H9 (cell line): ENCODE data around the gene DOC2B. TPM values are rescaled to one million over a fixed set of nuclear protein-coding genes. Genes with fewer than 3 reads are reported as not detected.

Experiments used
- DNase-seq: peaks from one replicate; pipeline ENCODE4 v3.0.0-alpha.2; 2017
- H2AFZ ChIP-seq: one replicate; pipeline ENCODE4 v1.6.1; 2013; ENCODE audit warnings: mild to moderate bottlenecking, low read length, control low read depth, moderate library complexity
- H2AK5ac ChIP-seq: 2 replicates; pipeline ENCODE4 v1.6.1; 2013; ENCODE audit warnings: low read length, control low read depth, mixed read lengths; ENCODE audit not compliant: insufficient read length
- H2BK120ac ChIP-seq: one replicate; pipeline ENCODE4 v1.6.1; 2013; ENCODE audit warnings: low read depth, mild to moderate bottlenecking, low read length, control low read depth, inconsistent platforms; ENCODE audit not compliant: poor library complexity, severe bottlenecking
- H2BK12ac ChIP-seq: 2 replicates; pipeline ENCODE4 v1.6.1; 2013; ENCODE audit warnings: low read length, control low read depth, mixed read lengths, low read depth; ENCODE audit not compliant: insufficient read length
- H2BK15ac ChIP-seq: 2 replicates; pipeline ENCODE4 v1.6.1; 2013; ENCODE audit warnings: low read depth, low read length, control low read depth
- H2BK20ac ChIP-seq: one replicate; pipeline ENCODE4 v1.6.1; 2013; ENCODE audit warnings: low read depth, mild to moderate bottlenecking, low read length, control low read depth, inconsistent platforms; ENCODE audit not compliant: poor library complexity, severe bottlenecking
- H2BK5ac ChIP-seq: 2 replicates; pipeline ENCODE4 v1.6.1; 2013; ENCODE audit warnings: low read length, control low read depth, mixed read lengths; ENCODE audit not compliant: insufficient read length
- H3K14ac ChIP-seq: 2 replicates; pipeline ENCODE4 v1.6.1; 2013; ENCODE audit warnings: low read length, control low read depth; ENCODE audit not compliant: insufficient read depth
- H3K18ac ChIP-seq: 2 replicates; pipeline ENCODE4 v1.6.1; 2013; ENCODE audit warnings: low read depth, mild to moderate bottlenecking, mixed read lengths, low read length, control low read depth; ENCODE audit not compliant: insufficient read length
- H3K23ac ChIP-seq: 2 replicates; pipeline ENCODE4 v1.6.1; 2013; ENCODE audit warnings: low read length, control low read depth, mixed read lengths, low read depth; ENCODE audit not compliant: insufficient read length
- H3K23me2 ChIP-seq: 2 replicates; pipeline ENCODE4 v1.6.1; 2013; ENCODE audit warnings: low read depth, mild to moderate bottlenecking, mixed read lengths, low read length, control low read depth; ENCODE audit not compliant: insufficient read length, poor library complexity, severe bottlenecking
- H3K27ac ChIP-seq: 2 replicates; pipeline ENCODE4 v1.5.1; 2013; ENCODE audit warnings: low read length, control low read depth, mixed read lengths, low read depth; ENCODE audit not compliant: insufficient read length
- H3K27me3 ChIP-seq: 2 replicates; pipeline ENCODE4 v1.6.1; 2013; ENCODE audit warnings: low read length, control low read depth, inconsistent platforms; ENCODE audit not compliant: insufficient read depth
- H3K4ac ChIP-seq: 2 replicates; pipeline ENCODE4 v1.6.1; 2013; ENCODE audit warnings: low read depth, mild to moderate bottlenecking, control low read depth, inconsistent platforms, low read length, moderate library complexity
- H3K4me1 ChIP-seq: 2 replicates; pipeline ENCODE4 v1.6.1; 2013; ENCODE audit warnings: low read length, control low read depth, inconsistent platforms; ENCODE audit not compliant: insufficient read depth
- H3K4me2 ChIP-seq: 2 replicates; pipeline ENCODE4 v1.6.1; 2013; ENCODE audit warnings: low read length, control low read depth, mixed read lengths; ENCODE audit not compliant: insufficient read length, insufficient read depth
- H3K56ac ChIP-seq: 2 replicates; pipeline ENCODE4 v1.6.1; 2013; ENCODE audit warnings: low read depth, mild to moderate bottlenecking, mixed read lengths, low read length, control low read depth; ENCODE audit not compliant: insufficient read length
- H3K79me1 ChIP-seq: 2 replicates; pipeline ENCODE4 v1.6.1; 2013; ENCODE audit warnings: low read depth, mild to moderate bottlenecking, moderate library complexity, low read length, control low read depth, inconsistent platforms; ENCODE audit not compliant: insufficient read depth, poor library complexity, severe bottlenecking
- H3K79me2 ChIP-seq: 2 replicates; pipeline ENCODE4 v1.6.1; 2013; ENCODE audit warnings: low read length, control low read depth, inconsistent platforms; ENCODE audit not compliant: insufficient read depth
- H3K9ac ChIP-seq: 2 replicates; pipeline ENCODE4 v1.6.1; 2013; ENCODE audit warnings: low read length, control low read depth, mixed read lengths; ENCODE audit not compliant: insufficient read length; ENCODE audit errors: extremely low read depth
- H3K9me3 ChIP-seq: one replicate; pipeline ENCODE4 v1.6.1; 2013; ENCODE audit warnings: low read depth, low read length, inconsistent platforms; ENCODE audit not compliant: control insufficient read depth
- H3T11ph ChIP-seq: one replicate; pipeline ENCODE4 v1.6.1; 2013; ENCODE audit warnings: mild to moderate bottlenecking, low read length, control low read depth, inconsistent platforms
- H4K20me1 ChIP-seq: one replicate; pipeline ENCODE4 v1.6.1; 2013; ENCODE audit not compliant: control insufficient read depth, insufficient read length, insufficient read depth
- H4K5ac ChIP-seq: 2 replicates; pipeline ENCODE4 v1.6.1; 2013; ENCODE audit warnings: low read depth, mild to moderate bottlenecking, mixed read lengths, low read length, control low read depth; ENCODE audit not compliant: insufficient read length
- H4K8ac ChIP-seq: replicated peaks from 2 replicates; pipeline ENCODE4 v1.6.1; 2013; ENCODE audit warnings: low read length, control low read depth, mixed read lengths, low read depth; ENCODE audit not compliant: insufficient read length
- H4K91ac ChIP-seq: 2 replicates; pipeline ENCODE4 v1.6.1; 2013; ENCODE audit warnings: low read depth, mild to moderate bottlenecking, moderate library complexity, mixed read lengths, low read length, control low read depth; ENCODE audit not compliant: insufficient read length
- H3K27ac Mint-ChIP-seq, 3 experiments: 2 replicates in 2 of 3; 3 replicates in 1 of 3; pipeline ENCODE4 v1.8.0; 2020 to 2021; ENCODE audit warnings: mixed read lengths in 3 of 3, mild to moderate bottlenecking in 1 of 3, moderate library complexity in 1 of 3
- H3K27me3 Mint-ChIP-seq: 2 replicates; pipeline ENCODE4 v1.8.0; 2021; ENCODE audit warnings: low read depth, mild to moderate bottlenecking, moderate library complexity, mixed read lengths
- H3K36me3 Mint-ChIP-seq, 3 experiments: 2 replicates in 2 of 3; 3 replicates in 1 of 3; pipeline ENCODE4 v1.8.0; 2020 to 2021; ENCODE audit warnings: low read depth in 3 of 3, mixed read lengths in 3 of 3; ENCODE audit not compliant: insufficient read depth in 1 of 3
- H3K4me1 Mint-ChIP-seq, 2 experiments: 2 replicates each; pipeline ENCODE4 v1.8.0; 2020; ENCODE audit warnings: mixed read lengths in 2 of 2
- H3K4me3 Mint-ChIP-seq, 2 experiments: 2 replicates in 1 of 2; 3 replicates in 1 of 2; pipeline ENCODE4 v1.8.0; 2020 to 2021; ENCODE audit warnings: mild to moderate bottlenecking in 2 of 2, mixed read lengths in 2 of 2, moderate library complexity in 1 of 2
- H3K9me3 Mint-ChIP-seq, 2 experiments: 2 replicates in 1 of 2; 3 replicates in 1 of 2; pipeline ENCODE4 v1.8.0; 2020; ENCODE audit warnings: mild to moderate bottlenecking in 2 of 2, mixed read lengths in 2 of 2, moderate library complexity in 1 of 2
- CTCF ChIP-seq: fragments of 200-600 bp; sonication (generic); conservative IDR thresholded peaks from 3 replicates; pipeline ENCODE4 v1.8.0; 2021; ENCODE audit warnings: antibody characterized with exemption, mild to moderate bottlenecking
- WGBS: extraction: QIAGEN DNeasy Blood & Tissue Kit; methylation state at CpG from one replicate; pipeline ENCODE4 v1.1.7; 2013; ENCODE audit warnings: missing lambda C conversion rate, low lambda C conversion rate, mixed read lengths; ENCODE audit not compliant: insufficient read length; ENCODE audit errors: extremely low coverage; 5-methylcytosine and 5-hydroxymethylcytosine counted together
- total RNA-seq: library from RNA; stranded (reverse); gene quantifications from 2 replicates; pipeline ENCODE4 v1.2.1, GENCODE V29; 2021

DOC2B gene
- total RNA-seq, 1 experiment from 2014 or later: 2.1 TPM

DNA sequence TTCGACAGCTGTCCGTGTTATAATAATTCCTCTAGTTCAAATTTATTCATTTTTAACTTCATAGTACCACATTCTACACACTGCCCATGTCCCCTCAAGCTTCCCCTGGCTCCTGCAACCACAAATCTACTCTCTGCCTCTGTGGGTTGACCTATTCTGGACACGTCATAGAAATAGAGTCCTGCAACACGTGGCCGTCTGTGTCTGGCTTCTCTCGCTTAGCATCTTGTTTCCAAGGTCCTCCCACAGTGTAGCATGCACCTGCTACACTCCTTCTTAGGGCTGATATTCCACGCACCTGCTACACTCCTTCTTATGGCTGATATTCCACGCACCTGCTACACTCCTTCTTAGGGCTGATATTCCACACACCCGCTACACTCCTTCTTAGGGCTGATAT, 27.6 kb downstream of the DOC2B start:
- no peaks in the 10 kb centered on the region for H3K36me3 Mint-ChIP-seq
- no peaks in the 10 kb centered on the region for H3K4me1 ChIP-seq
- no peak overlapping the region for H2BK120ac ChIP-seq

More for the DNA sequence above, 27.6 kb downstream of the DOC2B start:
- no peaks in the 10 kb centered on the region for H3K4me1 Mint-ChIP-seq
- Histone ChIP-seq H3K23me2 (no peaks in the 10 kb centered on the region), H4K20me1 (no peaks in the 10 kb centered on the region), H2BK5ac (no peak overlapping the region), H2AFZ (no peak overlapping the region), H3K79me2 (no peaks in the 10 kb centered on the region), H3K27me3 (no peaks in the 10 kb centered on the region), H3K9ac (no peak overlapping the region), H4K8ac (no peak overlapping the region), H2AK5ac (no peak overlapping the region), H2BK12ac (no peak overlapping the region), H3K18ac (no peak overlapping the region), H3K27ac (no peak overlapping the region), H3K14ac (no peak overlapping the region), H4K91ac (no peak overlapping the region), H3K23ac (no peak overlapping the region), H4K5ac (no peak overlapping the region), H3K79me1 (no peaks in the 10 kb centered on the region), H3K56ac (no peak overlapping the region), H3K4ac (no peak overlapping the region), H3K4me2 (no peak overlapping the region), H2BK15ac (no peak overlapping the region), H3K9me3 (no peaks in the 10 kb centered on the region), H3T11ph (no peak overlapping the region), H2BK20ac (no peak overlapping the region)
- no CpG with 5 or more reads among the region's 9 CpGs for WGBS
- H3K27me3 Mint-ChIP-seq: peaks cover 4% of the 10 kb centered on the region
- H3K4me3 Mint-ChIP-seq: no peak overlapping the region
- no peaks in the 10 kb centered on the region for H3K9me3 Mint-ChIP-seq
- no peak for TF ChIP-seq CTCF
- no peak for DNase-seq
- H3K27ac Mint-ChIP-seq: no peak overlapping the region
